Chondrocyte (in vitro differentiated cells): ENCODE results near the gene C9orf72. TPM values are rescaled to one million over a fixed set of nuclear protein-coding genes. Genes with fewer than 3 reads are reported as not detected.

Source experiments
- DNase-seq: peaks from one replicate; pipeline ENCODE4 v3.0.0; 2021; ENCODE audit warnings: mixed read lengths, low spot score
- H3K27ac Mint-ChIP-seq: one replicate; pipeline ENCODE4 v1.8.0; 2021; ENCODE audit warnings: mild to moderate bottlenecking, moderate library complexity, mixed read lengths; ENCODE audit not compliant: unreplicated experiment
- H3K27me3 Mint-ChIP-seq: 2 replicates; pipeline ENCODE4 v1.8.0; 2021; ENCODE audit warnings: low read depth, mixed read lengths
- H3K36me3 Mint-ChIP-seq: 2 replicates; pipeline ENCODE4 v1.8.0; 2021; ENCODE audit warnings: low read depth, mixed read lengths
- H3K4me1 Mint-ChIP-seq: 2 replicates; pipeline ENCODE4 v1.8.0; 2021; ENCODE audit warnings: low read depth, mild to moderate bottlenecking, mixed read lengths
- H3K4me3 Mint-ChIP-seq: one replicate; pipeline ENCODE4 v1.8.0; 2021; ENCODE audit warnings: mild to moderate bottlenecking, moderate library complexity, mixed read lengths; ENCODE audit not compliant: unreplicated experiment
- H3K9me3 Mint-ChIP-seq: 2 replicates; pipeline ENCODE4 v1.8.0; 2021; ENCODE audit warnings: low read depth, mixed read lengths
- CTCF ChIP-seq: fragments of 200-600 bp; sonication (generic); IDR thresholded peaks from 2 replicates; pipeline ENCODE4 v1.5.0; 2021; ENCODE audit warnings: antibody characterized with exemption, mild to moderate bottlenecking, moderate library complexity
- total RNA-seq: library from RNA; stranded (reverse); gene quantifications from 3 replicates; pipeline ENCODE4 v1.2.1, GENCODE V29; 2021

The C9orf72 gene
- total RNA-seq, 1 donor from 2014 or later, result 9.4 TPM

DNA sequence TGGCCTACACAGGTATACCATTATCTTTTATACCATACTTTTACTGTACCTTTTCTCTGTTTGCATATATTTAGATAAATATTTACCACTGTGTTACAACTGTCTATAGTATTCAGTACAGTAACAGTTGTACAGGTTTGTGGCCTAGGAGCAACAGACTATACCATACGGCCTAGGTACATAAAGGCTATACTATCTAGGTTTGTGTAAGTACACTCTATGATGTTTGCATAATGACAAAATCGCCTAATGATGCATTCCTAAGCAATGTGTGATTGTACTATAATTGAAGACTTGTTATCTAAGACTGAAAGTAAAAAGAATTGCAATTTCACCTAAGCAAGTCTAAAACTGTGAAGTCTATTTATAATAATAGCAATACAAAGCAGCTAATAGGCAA, 3.9 kb downstream of the C9orf72 start:
- peaks cover 16% of the 10 kb centered on the region for H3K4me1 Mint-ChIP-seq
- DNase-seq, result no peak
- no peak overlapping the region for H3K4me3 Mint-ChIP-seq
- no peaks in the 10 kb centered on the region for H3K27me3 Mint-ChIP-seq
- H3K9me3 Mint-ChIP-seq, result no peaks in the 10 kb centered on the region
- TF ChIP-seq CTCF, result no peak
- H3K36me3 Mint-ChIP-seq, result no peaks in the 10 kb centered on the region
- no peak overlapping the region for H3K27ac Mint-ChIP-seq

GRCh38 chr9:27566118-27566517, 7.2 kb downstream of the C9orf72 start:
- H3K4me3 Mint-ChIP-seq, result no peak overlapping the region
- H3K36me3 Mint-ChIP-seq, result peaks cover 3% of the 10 kb centered on the region
- no peak for TF ChIP-seq CTCF
- H3K4me1 Mint-ChIP-seq, result no peaks in the 10 kb centered on the region
- H3K27ac Mint-ChIP-seq, result no peak overlapping the region
- H3K9me3 Mint-ChIP-seq, result no peaks in the 10 kb centered on the region
- DNase-seq, result no peak
- H3K27me3 Mint-ChIP-seq, result no peaks in the 10 kb centered on the region

- Mint-ChIP-seq H3K4me3 (no peak overlapping the region), H3K36me3 (peaks cover 3% of the 10 kb centered on the region), H3K4me1 (no peaks in the 10 kb centered on the region), H3K9me3 (no peaks in the 10 kb centered on the region), H3K27ac (no peak overlapping the region), H3K27me3 (no peaks in the 10 kb centered on the region)
- no peak for DNase-seq
- TF ChIP-seq CTCF, result no peak
These were observed 7.6 kb downstream of the C9orf72 start for GRCh38 chr9:27565696-27566095.

- H3K27ac Mint-ChIP-seq, result no peak overlapping the region
- H3K36me3 Mint-ChIP-seq, result peaks cover 3% of the 10 kb centered on the region
- no peaks in the 10 kb centered on the region for H3K4me1 Mint-ChIP-seq
These were observed 8.6 kb downstream of the C9orf72 start for GRCh38 chr9:27564670-27565069.

GRCh38 chr9:27563738-27564430, 9.4 kb downstream of the C9orf72 start:
- no peaks in the 10 kb centered on the region for H3K4me1 Mint-ChIP-seq
- no peaks in the 10 kb centered on the region for H3K9me3 Mint-ChIP-seq
- H3K4me3 Mint-ChIP-seq, result no peak overlapping the region

More at GRCh38 chr9:27564670-27565069, 8.6 kb downstream of the C9orf72 start:
- H3K27me3 Mint-ChIP-seq, result no peaks in the 10 kb centered on the region
- no peak for DNase-seq
- H3K9me3 Mint-ChIP-seq, result no peaks in the 10 kb centered on the region
- H3K4me3 Mint-ChIP-seq, result no peak overlapping the region
- TF ChIP-seq CTCF, result no peak

More at GRCh38 chr9:27563738-27564430, 9.4 kb downstream of the C9orf72 start:
- TF ChIP-seq CTCF, result no peak
- no peak for DNase-seq
- Mint-ChIP-seq H3K27me3 (no peaks in the 10 kb centered on the region), H3K36me3 (peaks cover 3% of the 10 kb centered on the region), H3K27ac (no peak overlapping the region)
